ES-I3 (cell line): ENCODE measurements around the gene WNT1.

Experiments used
- H3K36me3 ChIP-seq: 2 replicates; pipeline ENCODE4 v1.6.1; 2013; ENCODE audit warnings: mild to moderate bottlenecking, low read length, control low read depth, moderate library complexity; ENCODE audit not compliant: insufficient read depth
- H3K4me1 ChIP-seq: 2 replicates; pipeline ENCODE4 v1.6.1; 2013; ENCODE audit warnings: mild to moderate bottlenecking, control low read depth, low read length; ENCODE audit not compliant: insufficient read depth
- H3K9ac ChIP-seq: 2 replicates; pipeline ENCODE4 v1.6.1; 2013; ENCODE audit warnings: low read depth, mild to moderate bottlenecking, low read length, moderate library complexity
- H3K9me3 ChIP-seq: 2 replicates; pipeline ENCODE4 v1.6.1; 2013; ENCODE audit warnings: mild to moderate bottlenecking, low read length, moderate library complexity; ENCODE audit not compliant: control insufficient read depth, insufficient read depth

WNT1 gene

DNA sequence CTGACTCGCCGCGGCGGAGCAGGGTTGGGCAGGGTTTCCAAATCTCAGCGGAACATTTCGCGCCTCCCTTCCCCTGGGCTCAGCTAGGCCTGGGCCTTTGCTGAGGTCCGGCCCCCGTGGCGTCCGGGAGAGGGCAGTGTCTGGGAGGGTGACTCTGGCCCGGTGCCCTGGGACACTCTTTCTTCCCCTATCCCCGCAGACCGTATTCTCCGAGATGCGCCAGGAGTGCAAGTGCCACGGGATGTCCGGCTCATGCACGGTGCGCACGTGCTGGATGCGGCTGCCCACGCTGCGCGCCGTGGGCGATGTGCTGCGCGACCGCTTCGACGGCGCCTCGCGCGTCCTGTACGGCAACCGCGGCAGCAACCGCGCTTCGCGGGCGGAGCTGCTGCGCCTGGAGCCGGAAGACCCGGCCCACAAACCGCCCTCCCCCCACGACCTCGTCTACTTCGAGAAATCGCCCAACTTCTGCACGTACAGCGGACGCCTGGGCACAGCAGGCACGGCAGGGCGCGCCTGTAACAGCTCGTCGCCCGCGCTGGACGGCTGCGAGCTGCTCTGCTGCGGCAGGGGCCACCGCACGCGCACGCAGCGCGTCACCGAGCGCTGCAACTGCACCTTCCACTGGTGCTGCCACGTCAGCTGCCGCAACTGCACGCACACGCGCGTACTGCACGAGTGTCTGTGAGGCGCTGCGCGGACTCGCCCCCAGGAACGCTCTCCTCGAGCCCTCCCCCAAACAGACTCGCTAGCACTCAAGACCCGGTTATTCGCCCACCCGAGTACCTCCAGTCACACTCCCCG, 3.0 kb downstream of the WNT1 start:
- Histone ChIP-seq H3K9ac (peak overlapping the region; percentile 44; the same call in 1 of the 2 replicates), H3K4me1 (no peaks in the 10 kb centered on the region), H3K36me3 (no peaks in the 10 kb centered on the region), H3K9me3 (no peaks in the 10 kb centered on the region)

DNA sequence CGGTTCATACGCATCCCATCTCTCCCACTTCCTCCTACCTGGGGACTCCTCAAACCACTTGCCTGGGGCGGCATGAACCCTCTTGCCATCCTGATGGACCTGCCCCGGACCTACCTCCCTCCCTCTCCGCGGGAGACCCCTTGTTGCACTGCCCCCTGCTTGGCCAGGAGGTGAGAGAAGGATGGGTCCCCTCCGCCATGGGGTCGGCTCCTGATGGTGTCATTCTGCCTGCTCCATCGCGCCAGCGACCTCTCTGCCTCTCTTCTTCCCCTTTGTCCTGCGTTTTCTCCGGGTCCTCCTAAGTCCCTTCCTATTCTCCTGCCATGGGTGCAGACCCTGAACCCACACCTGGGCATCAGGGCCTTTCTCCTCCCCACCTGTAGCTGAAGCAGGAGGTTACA, 3.6 kb downstream of the WNT1 start:
- Histone ChIP-seq H3K36me3 (no peaks in the 10 kb centered on the region), H3K9ac (peak overlapping the region; percentile 44; the same call in 1 of the 2 replicates), H3K4me1 (no peaks in the 10 kb centered on the region), H3K9me3 (no peaks in the 10 kb centered on the region)

DNA sequence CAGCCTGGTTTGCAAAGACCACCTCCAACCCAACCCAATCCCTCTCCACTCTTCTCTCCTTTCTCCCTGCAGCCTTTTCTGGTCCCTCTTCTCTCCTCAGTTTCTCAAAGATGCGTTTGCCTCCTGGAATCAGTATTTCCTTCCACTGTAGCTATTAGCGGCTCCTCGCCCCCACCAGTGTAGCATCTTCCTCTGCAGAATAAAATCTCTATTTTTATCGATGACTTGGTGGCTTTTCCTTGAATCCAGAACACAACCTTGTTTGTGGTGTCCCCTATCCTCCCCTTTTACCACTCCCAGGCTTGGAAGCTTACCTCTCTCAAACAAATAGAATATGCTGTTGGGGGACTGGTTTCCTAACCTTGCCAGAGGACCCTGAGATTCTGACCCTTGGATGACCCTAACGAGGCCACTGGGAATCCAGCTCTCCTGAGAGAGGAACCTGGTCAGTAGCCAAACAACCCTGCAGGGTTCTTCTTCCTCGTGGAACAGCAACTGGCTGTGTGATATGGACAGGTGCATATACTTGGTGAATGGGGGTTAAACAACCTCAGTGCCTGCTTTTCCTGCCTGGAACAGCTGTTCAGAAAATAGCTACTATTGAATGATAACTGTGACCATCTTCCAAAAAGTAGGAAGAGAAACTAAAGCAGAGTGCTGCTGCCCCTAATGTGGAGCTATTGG, 4.4 kb downstream of the WNT1 start:
- H3K4me1 ChIP-seq = no peaks in the 10 kb centered on the region
- no peak overlapping the region for H3K9ac ChIP-seq
- no peaks in the 10 kb centered on the region for H3K9me3 ChIP-seq
- no peaks in the 10 kb centered on the region for H3K36me3 ChIP-seq

DNA sequence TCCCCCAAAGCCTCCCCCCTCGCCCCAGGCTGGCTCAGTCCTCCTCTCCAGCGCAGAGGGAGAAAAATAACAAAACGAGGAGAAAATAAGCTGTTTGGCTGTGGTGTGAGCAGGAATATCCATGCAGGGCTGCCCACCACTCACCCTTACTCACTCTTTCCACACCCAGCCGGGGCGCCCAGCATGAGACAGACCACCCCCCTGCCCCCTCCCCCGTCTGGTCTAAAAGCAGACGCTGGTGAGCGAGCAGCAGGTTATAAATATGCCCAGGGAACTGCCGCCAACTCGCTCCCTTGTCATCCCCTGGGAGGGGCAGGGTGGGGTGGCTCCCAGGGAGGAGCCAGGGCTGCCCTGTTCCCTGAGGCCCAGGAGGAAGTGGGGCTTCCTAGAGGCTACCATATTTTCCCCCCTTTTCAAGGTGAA, 7.4 kb downstream of the WNT1 start:
- H3K9ac ChIP-seq = no peak overlapping the region
- peaks cover 1% of the 10 kb centered on the region; the same call in 1 of the 2 replicates for H3K4me1 ChIP-seq
- no peaks in the 10 kb centered on the region for H3K9me3 ChIP-seq
- H3K36me3 ChIP-seq = no peaks in the 10 kb centered on the region

DNA sequence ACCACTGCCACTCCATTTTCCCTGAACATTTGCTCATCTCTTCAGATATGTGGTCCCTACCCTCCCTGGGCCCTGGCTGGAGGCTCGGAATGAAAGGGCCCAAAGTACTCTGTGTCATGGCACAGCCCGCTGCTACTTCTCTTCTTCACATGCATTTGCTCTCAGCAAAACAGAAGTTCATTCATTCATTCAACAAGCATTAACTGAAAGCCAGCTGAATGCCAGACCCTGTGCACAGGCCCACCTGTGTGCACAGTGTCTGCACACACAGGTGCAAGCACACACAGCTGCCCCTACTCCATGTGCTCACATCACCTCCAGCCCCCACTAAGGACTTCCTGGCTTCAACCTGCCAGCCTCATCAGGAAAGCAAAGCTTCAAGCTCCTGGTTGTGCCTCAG, 7.8 kb downstream of the WNT1 start:
- Histone ChIP-seq H3K9ac (no peak overlapping the region), H3K4me1 (peaks cover 5% of the 10 kb centered on the region; the same call in 1 of the 2 replicates), H3K9me3 (no peaks in the 10 kb centered on the region), H3K36me3 (no peaks in the 10 kb centered on the region)

DNA sequence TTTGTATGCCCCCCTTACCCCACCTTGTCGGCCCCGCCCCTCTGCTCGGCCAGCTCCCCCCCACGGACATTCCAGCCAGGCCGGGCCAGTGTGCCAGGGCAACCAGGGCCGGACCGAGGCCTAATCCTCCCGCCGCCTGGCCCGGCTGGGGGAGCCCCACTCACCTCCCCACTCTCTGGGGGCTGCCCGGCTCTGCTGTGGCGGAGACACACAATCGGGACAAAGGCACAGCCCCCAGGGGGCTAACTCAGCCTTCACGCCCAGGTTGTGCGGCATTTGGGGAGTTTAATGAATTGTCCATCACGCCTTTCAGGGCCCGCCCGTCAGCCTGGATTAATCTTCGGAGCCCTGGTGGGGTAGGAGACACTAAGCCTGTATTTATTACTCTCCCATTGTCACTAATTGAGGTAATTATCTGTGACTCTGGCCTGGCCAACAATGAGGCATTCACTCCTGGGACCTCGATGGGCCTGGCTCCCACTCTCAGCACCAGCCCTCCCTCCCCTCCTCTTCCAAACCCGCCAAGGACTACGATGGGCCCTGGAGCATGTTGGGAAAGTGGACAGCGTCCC, 8.7 kb downstream of the WNT1 start:
- peaks cover 12% of the 10 kb centered on the region for H3K4me1 ChIP-seq

DNA sequence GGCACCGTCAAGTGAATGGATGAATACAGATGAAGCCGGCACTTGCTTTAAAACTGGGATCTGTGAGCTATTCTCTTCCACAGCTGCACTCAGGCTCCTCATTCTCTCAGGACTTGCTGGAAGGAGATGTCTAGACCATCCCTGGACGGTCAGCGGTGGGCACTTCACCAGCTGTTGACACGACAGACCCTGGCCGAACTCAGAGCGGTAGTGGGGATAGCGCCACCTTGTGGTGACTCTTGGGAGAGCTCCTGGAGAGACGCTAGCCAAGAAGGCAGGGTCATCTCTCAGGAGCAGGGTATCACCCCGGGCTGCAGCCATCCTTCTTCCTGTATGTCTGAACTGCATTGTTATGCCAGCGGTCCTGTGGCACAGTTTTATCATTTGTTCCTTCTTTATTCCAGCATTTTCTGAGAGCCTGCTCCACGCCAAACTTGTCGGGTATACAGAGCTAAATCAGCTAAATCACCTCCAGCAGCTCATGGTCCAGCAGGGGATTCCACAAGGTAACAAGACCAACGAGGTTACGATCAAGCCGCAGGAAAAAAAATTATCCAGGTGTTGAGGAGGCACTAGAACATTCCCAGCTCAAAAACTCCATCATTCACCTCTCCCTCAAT, 10.0 kb downstream of the WNT1 start:
- H3K9me3 ChIP-seq = no peaks in the 10 kb centered on the region
- no peak overlapping the region for H3K9ac ChIP-seq
- H3K36me3 ChIP-seq = no peaks in the 10 kb centered on the region
- H3K4me1 ChIP-seq = peaks cover 12% of the 10 kb centered on the region

More for the DNA sequence above, 8.7 kb downstream of the WNT1 start:
- no peaks in the 10 kb centered on the region for H3K36me3 ChIP-seq
- H3K9me3 ChIP-seq = no peaks in the 10 kb centered on the region
- no peak overlapping the region for H3K9ac ChIP-seq

DNA sequence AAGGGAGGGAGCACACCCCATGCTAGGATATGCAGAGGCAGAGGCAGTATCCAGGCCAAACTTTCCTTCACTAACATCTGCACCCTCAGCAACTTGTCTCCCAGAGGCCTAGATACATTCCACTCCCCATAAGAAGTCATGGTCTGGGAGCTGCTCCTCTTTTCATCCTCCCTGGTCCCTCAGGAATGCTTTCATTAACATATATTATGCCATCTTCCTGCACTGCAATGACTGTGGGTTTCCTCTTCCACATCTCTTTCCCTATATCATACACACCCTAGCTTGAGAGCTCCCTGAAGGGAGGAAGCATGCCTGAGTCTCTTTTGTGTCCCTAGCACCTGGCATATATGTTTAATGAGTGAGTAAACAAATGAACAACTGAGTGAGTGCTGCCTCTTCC, 12.4 kb downstream of the WNT1 start:
- no peak overlapping the region for H3K9ac ChIP-seq
- H3K9me3 ChIP-seq = no peaks in the 10 kb centered on the region
- no peaks in the 10 kb centered on the region for H3K36me3 ChIP-seq
- H3K4me1 ChIP-seq = peaks cover 19% of the 10 kb centered on the region

DNA sequence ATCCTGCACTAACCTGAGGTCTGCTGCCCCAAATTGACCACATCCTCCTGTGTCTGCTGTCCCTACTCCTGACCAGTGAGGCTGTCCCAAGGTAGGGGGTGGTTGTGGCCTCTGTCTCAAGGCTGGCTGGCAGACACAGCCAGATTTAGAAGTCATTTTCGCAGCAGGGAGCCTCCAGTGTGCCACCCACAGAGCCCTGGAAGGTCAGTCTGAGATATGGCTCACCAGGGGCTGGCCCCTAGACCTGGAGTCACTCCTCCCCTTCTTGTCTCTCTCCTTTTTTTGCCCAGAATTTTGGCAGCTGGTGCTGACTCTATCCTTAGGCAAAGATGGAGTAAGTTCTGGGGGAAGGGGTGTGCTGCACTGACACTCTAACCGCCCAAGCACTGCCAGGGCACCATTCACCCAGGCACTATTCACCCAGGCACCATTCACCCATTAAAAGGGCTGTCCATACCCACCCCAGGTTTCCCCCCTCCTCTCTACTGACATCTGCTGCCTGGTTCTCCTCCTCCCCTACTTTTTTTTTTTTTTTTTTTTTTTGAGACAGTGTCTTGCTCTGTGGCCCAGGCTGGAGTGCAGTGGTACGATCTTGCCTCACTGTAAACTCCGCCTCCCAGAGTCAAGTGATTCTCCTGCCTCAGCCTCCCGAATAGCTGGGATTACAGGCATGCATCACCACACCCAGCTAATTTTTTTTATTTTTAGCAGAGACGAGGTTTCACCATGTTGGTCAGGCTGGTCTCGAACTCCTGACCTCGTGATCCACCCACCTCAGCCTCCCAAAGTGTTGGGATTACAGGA, 13.3 kb downstream of the WNT1 start:
- H3K4me1 ChIP-seq = peaks cover 19% of the 10 kb centered on the region
- H3K9me3 ChIP-seq = no peaks in the 10 kb centered on the region
- no peaks in the 10 kb centered on the region for H3K36me3 ChIP-seq
- H3K9ac ChIP-seq = no peak overlapping the region

DNA sequence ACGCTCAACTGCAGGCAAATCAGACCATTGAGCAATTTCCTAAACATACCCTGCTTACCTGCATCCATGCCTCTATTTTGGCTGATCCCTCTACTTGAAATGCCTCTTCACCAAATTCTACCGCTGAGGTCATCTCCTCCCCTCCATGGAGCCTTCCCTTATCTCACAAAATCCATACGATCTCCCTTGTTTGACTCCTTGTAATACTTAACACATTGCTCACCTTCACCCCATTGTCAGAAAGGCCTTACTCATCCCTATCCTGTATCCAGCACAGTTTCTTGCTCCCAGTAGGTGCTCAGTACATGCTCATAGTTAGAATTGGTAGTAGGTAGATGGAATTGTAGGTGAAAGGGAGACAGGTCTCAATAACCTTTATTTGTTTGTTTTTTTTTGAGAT, 15.7 kb downstream of the WNT1 start:
- Histone ChIP-seq H3K9ac (no peak overlapping the region), H3K4me1 (peaks cover 19% of the 10 kb centered on the region), H3K36me3 (no peaks in the 10 kb centered on the region), H3K9me3 (no peaks in the 10 kb centered on the region)

DNA sequence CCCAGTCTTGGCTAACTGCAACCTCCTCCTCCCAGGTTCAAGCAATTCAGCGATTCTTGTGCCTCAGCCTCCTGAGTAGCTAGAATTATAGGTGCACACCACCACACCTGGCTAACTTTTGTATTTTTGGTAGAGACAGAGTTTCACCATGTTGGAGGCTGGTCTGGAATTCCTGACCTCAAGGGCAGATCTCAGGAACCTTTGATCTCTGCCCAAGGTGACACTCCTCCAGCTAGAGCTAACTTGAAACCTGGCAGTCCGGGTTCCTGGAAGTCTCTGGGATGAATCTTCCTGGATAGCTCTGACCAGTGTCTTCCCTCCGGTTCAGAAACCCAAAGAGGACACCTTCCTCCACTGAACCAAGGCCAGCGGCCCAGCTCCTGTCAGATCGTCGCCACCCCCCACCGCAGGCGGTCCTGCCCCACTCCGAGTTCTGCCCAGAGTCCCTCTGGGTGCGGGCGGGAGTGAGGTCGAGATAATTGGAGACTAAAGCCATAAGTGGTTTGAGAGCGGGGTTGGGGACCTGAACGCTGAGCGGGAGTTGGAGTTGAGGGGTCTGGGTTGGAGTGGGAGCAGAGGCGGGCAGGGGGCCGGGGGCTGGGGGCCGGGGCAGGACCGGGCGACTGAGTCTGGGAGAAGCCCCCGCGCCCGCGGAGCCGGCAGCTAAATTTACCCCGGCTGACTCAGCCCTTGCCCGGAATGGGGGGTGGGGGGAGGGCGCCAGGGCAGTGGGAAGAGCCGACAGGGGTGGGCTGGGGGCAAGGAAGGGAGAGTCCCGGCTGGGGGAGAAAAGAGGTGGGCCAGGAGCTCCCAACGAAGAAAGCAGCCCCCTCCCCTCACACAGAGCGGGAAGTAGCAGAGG, 16.3 kb downstream of the WNT1 start:
- H3K36me3 ChIP-seq = no peaks in the 10 kb centered on the region
- peaks cover 19% of the 10 kb centered on the region for H3K4me1 ChIP-seq
- H3K9me3 ChIP-seq = no peaks in the 10 kb centered on the region
- H3K9ac ChIP-seq = peak overlapping the region; percentile 32; the same call in 1 of the 2 replicates

DNA sequence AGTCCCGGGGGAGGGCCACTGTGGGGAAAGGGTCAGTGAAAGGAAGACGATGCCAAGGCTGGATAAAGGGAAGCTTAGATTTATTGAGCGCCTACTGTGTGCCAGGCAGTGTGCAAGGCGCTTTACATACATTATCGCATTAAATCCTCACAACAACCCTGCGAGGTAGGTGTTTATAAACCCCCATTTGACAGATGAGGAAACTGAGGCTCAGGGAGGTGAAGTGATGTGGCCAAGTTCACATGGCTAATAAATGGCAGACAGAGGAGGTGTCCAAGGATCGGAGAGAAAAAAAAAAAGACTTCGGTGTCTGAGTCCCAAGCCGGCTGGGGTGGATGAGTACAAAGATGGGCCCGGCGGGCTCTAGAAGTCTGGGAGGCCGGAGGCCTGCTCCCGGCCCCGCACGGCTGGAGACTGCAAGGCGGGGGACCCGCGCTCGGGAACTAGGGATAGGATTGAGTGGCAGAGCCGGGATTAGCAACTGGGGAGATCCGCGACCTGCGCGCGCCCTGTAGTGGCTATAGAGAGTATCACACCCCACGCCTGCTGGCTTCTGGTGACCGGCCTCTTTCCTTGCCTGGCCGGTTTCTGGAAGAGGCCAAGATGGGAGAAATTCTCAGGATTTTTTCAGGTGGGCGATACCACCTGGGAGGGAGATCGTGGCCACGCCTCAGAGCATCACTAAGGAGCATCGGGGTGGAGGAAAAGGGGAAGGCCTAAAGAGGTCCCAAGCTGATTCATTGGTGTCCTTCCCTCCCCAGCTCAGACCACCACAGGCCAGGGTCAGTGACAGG, 17.2 kb downstream of the WNT1 start:
- H3K36me3 ChIP-seq = no peaks in the 10 kb centered on the region
- peak overlapping the region; percentile 9; the same call in 1 of the 2 replicates for H3K9ac ChIP-seq
- H3K4me1 ChIP-seq = peaks cover 19% of the 10 kb centered on the region
- no peaks in the 10 kb centered on the region for H3K9me3 ChIP-seq
